ENCODE data around the gene USHBP1.

GRCh38 chr19:17266589-17266974 lies 2.0 kb upstream of the USHBP1 start:
- TF ChIP-seq, protein P1, sequence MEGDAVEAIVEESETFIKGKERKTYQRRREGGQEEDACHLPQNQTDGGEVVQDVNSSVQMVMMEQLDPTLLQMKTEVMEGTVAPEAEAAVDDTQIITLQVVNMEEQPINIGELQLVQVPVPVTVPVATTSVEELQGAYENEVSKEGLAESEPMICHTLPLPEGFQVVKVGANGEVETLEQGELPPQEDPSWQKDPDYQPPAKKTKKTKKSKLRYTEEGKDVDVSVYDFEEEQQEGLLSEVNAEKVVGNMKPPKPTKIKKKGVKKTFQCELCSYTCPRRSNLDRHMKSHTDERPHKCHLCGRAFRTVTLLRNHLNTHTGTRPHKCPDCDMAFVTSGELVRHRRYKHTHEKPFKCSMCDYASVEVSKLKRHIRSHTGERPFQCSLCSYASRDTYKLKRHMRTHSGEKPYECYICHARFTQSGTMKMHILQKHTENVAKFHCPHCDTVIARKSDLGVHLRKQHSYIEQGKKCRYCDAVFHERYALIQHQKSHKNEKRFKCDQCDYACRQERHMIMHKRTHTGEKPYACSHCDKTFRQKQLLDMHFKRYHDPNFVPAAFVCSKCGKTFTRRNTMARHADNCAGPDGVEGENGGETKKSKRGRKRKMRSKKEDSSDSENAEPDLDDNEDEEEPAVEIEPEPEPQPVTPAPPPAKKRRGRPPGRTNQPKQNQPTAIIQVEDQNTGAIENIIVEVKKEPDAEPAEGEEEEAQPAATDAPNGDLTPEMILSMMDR (IDR thresholded peaks at IDR 0.05), result no peak
- TF ChIP-seq EZH2 (IDR thresholded peaks at IDR 0.05; ENCODE audit: borderline replicate concordance, insufficient read depth, low read depth, low read length, poor library complexity, severe bottlenecking), result no peak

Data from B cell (primary cell).